Uterus (tissue), 2 donors: ENCODE results near the gene HIPK2.

Experiments used
- POLR2A ChIP-seq, 2 donors: fragments of 450-650 bp; IDR thresholded peaks; one replicate each; pipeline ENCODE4 v1.6.1; 2016; ENCODE audit warnings: antibody characterized with exemption in 2 of 2, mild to moderate bottlenecking in 1 of 2, moderate library complexity in 1 of 2
- TF ChIP-seq, protein P1 (sequence below), 4 experiments: fragments of 200-600 bp in 2 of 4; fragments of 450-650 bp in 2 of 4; sonication (generic) in 2 of 4; IDR thresholded peaks; one replicate each; pipeline ENCODE4 v1.5.1; 2016 to 2019; ENCODE audit warnings: antibody characterized with exemption in 4 of 4, mild to moderate bottlenecking in 2 of 4, moderate library complexity in 1 of 4

DNA sequence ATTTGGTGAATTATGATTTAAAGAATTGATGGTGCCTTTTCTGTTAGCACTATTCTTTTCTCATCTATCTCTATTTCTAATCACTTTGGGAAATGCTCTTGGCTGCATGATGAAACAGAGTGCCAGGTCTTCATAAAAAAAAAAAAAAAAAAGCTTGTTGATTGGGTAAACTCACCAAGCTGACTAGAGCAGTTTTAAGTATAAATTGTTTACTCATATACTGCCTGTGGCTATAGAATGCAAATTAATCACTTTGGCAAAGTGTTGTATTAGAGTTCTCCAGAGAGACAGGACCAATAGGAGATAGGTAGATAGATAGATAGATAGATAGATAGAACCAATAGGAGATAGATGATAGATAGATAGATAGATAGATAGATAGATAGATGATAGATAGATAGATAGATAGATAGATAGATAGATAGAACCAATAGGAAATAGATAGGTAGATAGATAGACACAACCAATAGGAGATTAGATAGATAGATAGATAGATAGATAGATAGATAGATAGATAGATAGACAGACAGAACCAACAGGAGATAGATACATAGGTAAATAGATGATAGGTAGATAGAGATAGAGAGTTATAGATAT, 31.1 kb upstream of the HIPK2 start:
- TF ChIP-seq, protein P1, sequence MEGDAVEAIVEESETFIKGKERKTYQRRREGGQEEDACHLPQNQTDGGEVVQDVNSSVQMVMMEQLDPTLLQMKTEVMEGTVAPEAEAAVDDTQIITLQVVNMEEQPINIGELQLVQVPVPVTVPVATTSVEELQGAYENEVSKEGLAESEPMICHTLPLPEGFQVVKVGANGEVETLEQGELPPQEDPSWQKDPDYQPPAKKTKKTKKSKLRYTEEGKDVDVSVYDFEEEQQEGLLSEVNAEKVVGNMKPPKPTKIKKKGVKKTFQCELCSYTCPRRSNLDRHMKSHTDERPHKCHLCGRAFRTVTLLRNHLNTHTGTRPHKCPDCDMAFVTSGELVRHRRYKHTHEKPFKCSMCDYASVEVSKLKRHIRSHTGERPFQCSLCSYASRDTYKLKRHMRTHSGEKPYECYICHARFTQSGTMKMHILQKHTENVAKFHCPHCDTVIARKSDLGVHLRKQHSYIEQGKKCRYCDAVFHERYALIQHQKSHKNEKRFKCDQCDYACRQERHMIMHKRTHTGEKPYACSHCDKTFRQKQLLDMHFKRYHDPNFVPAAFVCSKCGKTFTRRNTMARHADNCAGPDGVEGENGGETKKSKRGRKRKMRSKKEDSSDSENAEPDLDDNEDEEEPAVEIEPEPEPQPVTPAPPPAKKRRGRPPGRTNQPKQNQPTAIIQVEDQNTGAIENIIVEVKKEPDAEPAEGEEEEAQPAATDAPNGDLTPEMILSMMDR (IDR thresholded peaks at IDR 0.05) = no peak
- TF ChIP-seq POLR2A (IDR thresholded peaks at IDR 0.05) = no peak
